Activated CD4-positive, alpha-beta T cell treated with anti-CD3 and anti-CD28 coated beads for 36 hours (primary cell): Measurements from ENCODE around the gene SPATA20. TPM values are rescaled to one million over a fixed set of nuclear protein-coding genes. Genes with fewer than 3 reads are reported as not detected.

Experiments
- ATAC-seq: fragments of 200-7000 bp; cut with Tn5 transposase; one replicate; pipeline ENCODE4 v1.10.0; 2021; ENCODE audit warnings: mild to moderate bottlenecking, moderate library complexity
- CTCF ChIA-PET: fragments of 350-600 bp; sonication (Branson Sonifier 250); formaldehyde crosslinking; loops from one replicate; lab custom pipeline; 2021; ENCODE audit warnings: antibody characterized with exemption; lab: Charles Lee
- POLR2A ChIA-PET: fragments of 350-600 bp; sonication (Branson Sonifier 250); formaldehyde crosslinking; loops from one replicate; lab custom pipeline; 2021; ENCODE audit warnings: antibody characterized with exemption, inconsistent platforms; lab: Charles Lee
- DNase-seq: peaks from one replicate; pipeline ENCODE4 v3.0.0-alpha.2; 2020
- H3K27ac Mint-ChIP-seq: one replicate; pipeline ENCODE4 v1.8.0; 2021; ENCODE audit warnings: mixed read lengths
- H3K27me3 Mint-ChIP-seq: one replicate; pipeline ENCODE4 v1.8.0; 2021; ENCODE audit warnings: mixed read lengths
- H3K36me3 Mint-ChIP-seq: one replicate; pipeline ENCODE4 v1.8.0; 2021; ENCODE audit warnings: low read depth, mixed read lengths
- H3K4me1 Mint-ChIP-seq: one replicate; pipeline ENCODE4 v1.8.0; 2021; ENCODE audit warnings: mixed read lengths
- H3K4me3 Mint-ChIP-seq: one replicate; pipeline ENCODE4 v1.8.0; 2021; ENCODE audit warnings: mild to moderate bottlenecking, moderate library complexity, mixed read lengths
- H3K9me3 Mint-ChIP-seq: one replicate; pipeline ENCODE4 v1.8.0; 2021; ENCODE audit warnings: low read depth, mixed read lengths
- intact Hi-C, 2 experiments: fragments of 100-400 bp; cut with DNase I in 1 of 2; cut with micrococcal nuclease in 1 of 2; formaldehyde crosslinking; loops; one replicate each; pipeline versions ENCODE4 v1.14.2 to v1.15.1; 2022 to 2024; cut with DNase I, micrococcal nuclease
- total RNA-seq, 2 experiments: library from RNA; stranded (reverse); gene quantifications; one replicate each; pipeline ENCODE4 v1.2.3, GENCODE V29; 2021

SPATA20 gene
- total RNA-seq, 2 experiments from 2014 or later, result 9.0 to 10.7 TPM

- Mint-ChIP-seq H3K9me3 (no peaks in the 10 kb centered on the region), H3K27me3 (peaks cover 46% of the 10 kb centered on the region), H3K4me3 (no peak overlapping the region), H3K27ac (no peak overlapping the region), H3K36me3 (no peaks in the 10 kb centered on the region), H3K4me1 (peaks cover 14% of the 10 kb centered on the region)
- intact Hi-C loops, result no loop called here
- POLR2A ChIA-PET, result no interaction called here
- CTCF ChIA-PET, result interaction anchor here (0.7 to 1.1 kb wide), 2 partner anchors 8 to 61 kb away, joined by 3 read pairs; no protein-coding TSS in a partner anchor
- DNase-seq (no peak), ATAC-seq (peak; percentile 18)
Observed at GRCh38 chr17:50533720-50534148, 13.2 kb upstream of the SPATA20 start.

- Mint-ChIP-seq H3K36me3 (no peaks in the 10 kb centered on the region), H3K27ac (no peak overlapping the region), H3K27me3 (peaks cover 41% of the 10 kb centered on the region), H3K9me3 (no peaks in the 10 kb centered on the region), H3K4me3 (no peak overlapping the region), H3K4me1 (peaks cover 14% of the 10 kb centered on the region)
- peak; percentile 78 for ATAC-seq
- ChIA-PET CTCF (interaction anchor here (1.1 kb wide), 1 partner anchor 8 kb away, joined by 3 read pairs; no protein-coding TSS in a partner anchor), POLR2A (no interaction called here)
- intact Hi-C loops, result no loop called here
- DNase-seq, result peak; percentile 59
Observed at GRCh38 chr17:50534222-50534978, 12.6 kb upstream of the SPATA20 start.

- no peaks in the 10 kb centered on the region for H3K36me3 Mint-ChIP-seq
- no peaks in the 10 kb centered on the region for H3K9me3 Mint-ChIP-seq
- H3K4me1 Mint-ChIP-seq, result peaks cover 14% of the 10 kb centered on the region
- no peak overlapping the region for H3K27ac Mint-ChIP-seq
- no peak overlapping the region for H3K4me3 Mint-ChIP-seq
- intact Hi-C loops, result no loop called here
- peaks cover 37% of the 10 kb centered on the region for H3K27me3 Mint-ChIP-seq
- ATAC-seq (no peak), DNase-seq (no peak)
- ChIA-PET CTCF (interaction anchor here (1.0 kb wide), 1 partner anchor 33 kb away, joined by 3 read pairs; no protein-coding TSS in a partner anchor), POLR2A (no interaction called here)
Observed at GRCh38 chr17:50534979-50535326, 12.0 kb upstream of the SPATA20 start.

- no peak overlapping the region for H3K4me3 Mint-ChIP-seq
- ChIA-PET POLR2A (no interaction called here), CTCF (interaction anchor here (0.6 to 1.0 kb wide), 3 partner anchors 34 to 114 kb away, joined by 3 to 4 read pairs (median 3); no protein-coding TSS in a partner anchor)
- DNase-seq (no peak), ATAC-seq (no peak)
- no peak overlapping the region for H3K27ac Mint-ChIP-seq
- H3K36me3 Mint-ChIP-seq, result no peaks in the 10 kb centered on the region
- H3K27me3 Mint-ChIP-seq, result peaks cover 36% of the 10 kb centered on the region
- H3K9me3 Mint-ChIP-seq, result no peaks in the 10 kb centered on the region
- intact Hi-C loops, result no loop called here
- peaks cover 14% of the 10 kb centered on the region for H3K4me1 Mint-ChIP-seq
Observed at GRCh38 chr17:50535407-50535806, 11.6 kb upstream of the SPATA20 start.

- intact Hi-C loops, result no loop called here
- CTCF ChIA-PET, result no interaction called here
Observed at GRCh38 chr17:50536683-50537646, 10.0 kb upstream of the SPATA20 start.

GRCh38 chr17:50537721-50538548 is 9.0 kb upstream of the SPATA20 start:
- peaks cover 16% of the 10 kb centered on the region for H3K27me3 Mint-ChIP-seq
- no peak overlapping the region for H3K27ac Mint-ChIP-seq
- peaks cover 23% of the 10 kb centered on the region for H3K4me1 Mint-ChIP-seq
- H3K36me3 Mint-ChIP-seq, result no peaks in the 10 kb centered on the region
- ChIA-PET POLR2A (no interaction called here), CTCF (no interaction called here)
- DNase-seq (no peak), ATAC-seq (no peak)
- H3K4me3 Mint-ChIP-seq, result no peak overlapping the region
- intact Hi-C loops, result no loop called here
- no peaks in the 10 kb centered on the region for H3K9me3 Mint-ChIP-seq

More at GRCh38 chr17:50536683-50537646, 10.0 kb upstream of the SPATA20 start:
- H3K36me3 Mint-ChIP-seq, result no peaks in the 10 kb centered on the region
- peaks cover 22% of the 10 kb centered on the region for H3K27me3 Mint-ChIP-seq
- DNase-seq (no peak), ATAC-seq (no peak)
- H3K27ac Mint-ChIP-seq, result no peak overlapping the region
- POLR2A ChIA-PET, result no interaction called here
- peaks cover 16% of the 10 kb centered on the region for H3K4me1 Mint-ChIP-seq
- H3K9me3 Mint-ChIP-seq, result no peaks in the 10 kb centered on the region
- no peak overlapping the region for H3K4me3 Mint-ChIP-seq

- CTCF ChIA-PET, result no interaction called here
- Mint-ChIP-seq H3K4me3 (no peak overlapping the region), H3K27me3 (peaks cover 8% of the 10 kb centered on the region), H3K4me1 (peaks cover 15% of the 10 kb centered on the region), H3K9me3 (no peaks in the 10 kb centered on the region), H3K36me3 (no peaks in the 10 kb centered on the region), H3K27ac (no peak overlapping the region)
- intact Hi-C loops, result no loop called here
- ATAC-seq, result no peak
- DNase-seq, result no peak
- POLR2A ChIA-PET, result no interaction called here
Observed at GRCh38 chr17:50538549-50539410, 8.2 kb upstream of the SPATA20 start.

- peaks cover 7% of the 10 kb centered on the region for H3K27me3 Mint-ChIP-seq
- H3K9me3 Mint-ChIP-seq, result no peaks in the 10 kb centered on the region
- intact Hi-C loops, result loop anchor here (5.0 to 10.0 kb wide), 4 partner anchors 58 to 615 kb away; partner anchors contain the start of genes ANKRD40 (in 1 of the 2) and NME1 (in 1 of the 2)
- H3K4me3 Mint-ChIP-seq, result no peak overlapping the region
- no peak for ATAC-seq
- no peaks in the 10 kb centered on the region for H3K36me3 Mint-ChIP-seq
- H3K27ac Mint-ChIP-seq, result no peak overlapping the region
- POLR2A ChIA-PET, result no interaction called here
- CTCF ChIA-PET, result interaction anchor here (1.1 kb wide), 1 partner anchor 61 kb away, joined by 3 read pairs; no protein-coding TSS in a partner anchor
- peaks cover 9% of the 10 kb centered on the region for H3K4me1 Mint-ChIP-seq
- no peak for DNase-seq
Observed at GRCh38 chr17:50539762-50540559, 7.0 kb upstream of the SPATA20 start.

- peaks cover 7% of the 10 kb centered on the region for H3K27me3 Mint-ChIP-seq
- ChIA-PET CTCF (interaction anchor here (1.1 to 2.6 kb wide), 6 partner anchors 20 to 85 kb away, joined by 3 to 22 read pairs (median 6); partner anchors contain the start of gene CACNA1G), POLR2A (no interaction called here)
- no peak for DNase-seq
- H3K4me3 Mint-ChIP-seq, result no peak overlapping the region
- no peak overlapping the region for H3K27ac Mint-ChIP-seq
- peaks cover 9% of the 10 kb centered on the region for H3K4me1 Mint-ChIP-seq
- intact Hi-C loops, result loop anchor here (5.0 to 10.0 kb wide), 4 partner anchors 58 to 614 kb away; partner anchors contain the start of genes ANKRD40 (in 1 of the 2) and NME1 (in 1 of the 2)
- no peaks in the 10 kb centered on the region for H3K36me3 Mint-ChIP-seq
- ATAC-seq, result no peak
- no peaks in the 10 kb centered on the region for H3K9me3 Mint-ChIP-seq
Observed at GRCh38 chr17:50540560-50541401, 6.2 kb upstream of the SPATA20 start.
